ENCODE measurements around the gene CYSRT1.

GRCh38 chr9:137273095-137273490 is 48.1 kb downstream of the CYSRT1 start:
- TF ChIP-seq CTCF (optimal IDR thresholded peaks at IDR 0.05 in 1 of 3, IDR thresholded peaks at IDR 0.05 in 1 of 3, conservative IDR thresholded peaks at IDR 0.05 in 1 of 3; ENCODE audit: extremely low read depth in 1 of 3, insufficient read depth in 2 of 3, low read length in 3 of 3): no peak
- no peak for TF ChIP-seq EZH2 (IDR thresholded peaks at IDR 0.05; ENCODE audit: low read length)
